GM18505 (cell line): ENCODE results near the gene KLK8.

Experiments
- ATAC-seq: cut with Tn5 transposase; IDR thresholded peaks from one replicate; pipeline ENCODE4 v1.9.1; 2021; ENCODE audit not compliant: unreplicated experiment
- POLR2A ChIP-seq: IDR thresholded peaks from 4 replicates; pipeline ENCODE4 v1.6.1; 2011; ENCODE audit warnings: borderline replicate concordance; ENCODE audit not compliant: insufficient read depth, insufficient read length; ENCODE audit errors: extremely low read depth

The KLK8 gene

GRCh38 chr19:51001515-51001914 is at the start of gene KLK8:
KLK8 (minus strand) TSS chr19:51001604; CDS start chr19:51001167, 437 bp downstream.
- no peak for TF ChIP-seq POLR2A
- ATAC-seq, result no peak

DNA sequence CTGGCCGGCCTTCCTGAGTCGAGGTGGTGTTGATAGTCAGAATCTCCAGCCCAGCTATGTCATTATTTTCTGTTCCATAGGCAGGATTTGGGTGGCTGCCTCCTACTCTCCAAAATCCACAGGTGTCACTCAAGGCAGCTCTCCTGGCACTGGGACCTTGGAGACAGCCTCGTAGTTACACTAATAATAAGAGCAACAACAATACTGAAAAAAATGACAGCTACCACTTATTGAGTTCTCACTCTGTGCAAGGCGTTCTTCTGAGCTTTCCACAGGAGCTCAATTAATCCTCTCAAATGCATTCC is 45.6 kb upstream of the KLK8 start:
- no peak for ATAC-seq
- TF ChIP-seq POLR2A, result no peak

DNA sequence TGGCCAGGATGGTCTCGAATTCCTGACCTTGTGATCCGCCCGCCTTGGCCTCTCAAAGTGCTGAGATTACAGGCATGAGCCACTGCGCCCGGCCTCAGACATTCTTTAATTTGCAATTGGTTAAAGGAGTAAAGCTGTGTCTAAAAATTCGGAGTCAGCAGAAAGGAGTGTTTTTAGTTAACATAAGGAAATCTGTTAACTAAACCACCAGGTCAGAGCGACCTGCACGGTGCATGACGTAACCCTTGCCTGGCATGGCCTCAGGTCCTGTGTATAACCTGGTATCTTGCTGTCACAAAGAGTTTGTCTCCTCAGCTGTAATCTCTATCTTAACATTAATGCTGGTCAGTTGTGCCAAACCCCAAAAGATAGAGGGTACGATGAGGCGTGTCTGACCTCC is 42.9 kb upstream of the KLK8 start:
- TF ChIP-seq POLR2A, result no peak
- ATAC-seq, result no peak

DNA sequence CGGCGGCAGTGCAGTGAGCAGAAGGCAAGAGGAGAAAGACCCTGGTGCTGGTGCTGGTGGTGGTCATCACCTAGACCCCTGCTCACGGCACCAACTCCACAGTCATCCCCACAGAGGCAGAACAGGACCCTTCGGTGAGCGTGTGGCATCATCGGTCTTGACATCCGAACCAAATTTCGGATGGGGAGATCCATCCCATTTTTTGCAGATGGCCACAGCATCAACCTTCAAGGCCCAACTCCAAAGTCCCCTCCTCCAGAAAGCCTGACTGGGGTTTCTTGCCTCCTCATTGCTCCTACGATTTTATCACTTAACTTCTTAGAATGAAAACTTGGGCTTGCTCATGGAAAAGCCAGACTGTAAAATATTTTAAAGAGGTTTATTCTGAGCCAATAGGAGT is 42.1 kb upstream of the KLK8 start:
- ATAC-seq, result no peak
- TF ChIP-seq POLR2A, result no peak

DNA sequence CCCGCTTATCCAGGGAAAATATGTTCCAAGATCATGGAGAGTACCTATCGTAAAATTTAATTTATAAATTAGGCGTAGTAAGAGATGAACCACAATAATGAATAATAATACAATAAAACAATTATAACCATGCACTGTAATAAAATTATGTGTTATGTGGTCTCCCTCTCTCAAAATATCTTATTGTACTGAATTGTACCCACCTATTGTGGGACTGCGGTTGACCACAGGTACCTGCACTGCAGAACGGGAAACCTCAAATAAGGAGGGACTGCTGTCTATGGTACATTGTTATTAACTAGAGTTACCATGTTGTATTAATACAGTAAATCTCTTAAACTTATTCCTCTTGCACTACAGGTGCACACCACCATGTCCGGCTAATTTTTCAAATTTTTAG is 38.7 kb upstream of the KLK8 start:
- ATAC-seq, result no peak
- no peak for TF ChIP-seq POLR2A

DNA sequence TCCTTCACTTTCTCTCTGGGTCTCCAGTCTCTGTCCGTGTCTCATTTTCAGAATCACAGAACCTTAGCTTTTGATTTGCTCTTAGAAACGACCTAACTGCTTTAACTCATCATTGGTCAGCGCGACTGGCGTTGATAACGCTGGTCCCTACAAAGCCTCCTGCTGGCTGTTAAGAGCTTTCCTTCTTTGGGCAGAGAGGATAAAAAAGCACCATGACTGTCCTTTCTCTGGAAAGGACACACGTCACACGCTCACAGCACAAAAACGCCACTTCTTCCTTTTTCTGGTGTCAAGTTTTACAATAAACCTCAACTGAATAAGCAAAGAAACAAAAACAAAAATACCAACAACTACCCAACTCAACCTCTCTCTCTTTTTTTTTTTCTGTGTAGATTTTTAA is 35.1 kb upstream of the KLK8 start:
- ATAC-seq, result no peak
- no peak for TF ChIP-seq POLR2A

GRCh38 chr19:51034704-51035103 is 33.3 kb upstream of the KLK8 start, which contains the start of gene KLK12:
KLK12 (minus strand) TSS chr19:51035002; CDS start chr19:51034621, 381 bp downstream.
- ATAC-seq, result no peak
- no peak for TF ChIP-seq POLR2A

- TF ChIP-seq POLR2A, result no peak
- no peak for ATAC-seq
Observed at GRCh38 chr19:51031880-51032225, 30.4 kb upstream of the KLK8 start.

DNA sequence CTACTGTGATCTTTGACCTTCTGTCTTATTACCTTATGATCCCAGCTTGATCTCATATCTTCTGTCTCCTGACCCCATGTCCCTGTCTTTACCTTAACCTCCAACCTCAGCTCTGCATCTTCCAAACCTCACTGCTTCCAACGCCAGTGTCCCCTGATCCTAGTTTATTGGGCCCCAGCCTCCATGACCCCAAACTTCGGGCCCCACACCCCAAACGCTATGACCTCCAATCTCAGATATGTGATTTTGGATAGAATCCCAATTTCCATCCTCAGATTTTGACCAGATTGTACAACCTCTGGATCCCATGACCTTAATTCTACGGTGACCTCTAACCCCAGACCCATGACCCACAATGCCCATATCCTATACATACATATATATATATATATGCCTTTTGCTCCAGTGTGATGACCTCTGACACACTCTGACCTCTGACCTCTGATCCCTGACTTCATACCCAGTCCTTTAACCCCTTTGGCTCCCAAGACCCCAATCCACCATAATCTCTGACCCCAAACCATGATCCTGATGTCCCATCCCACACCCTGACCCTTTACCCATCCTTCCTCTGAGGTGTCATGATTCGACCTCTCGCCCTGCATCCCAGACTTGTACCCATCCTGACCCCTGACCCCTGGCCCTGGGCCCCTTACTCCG is 29.9 kb upstream of the KLK8 start:
- TF ChIP-seq POLR2A, result no peak
- no peak for ATAC-seq

GRCh38 chr19:51030631-51031030 is 29.2 kb upstream of the KLK8 start:
- no peak for TF ChIP-seq POLR2A
- ATAC-seq, result no peak

- ATAC-seq, result no peak
- TF ChIP-seq POLR2A, result no peak
Observed at GRCh38 chr19:51029718-51030117, 28.3 kb upstream of the KLK8 start.

GRCh38 chr19:51027873-51028272 is 26.5 kb upstream of the KLK8 start:
- no peak for TF ChIP-seq POLR2A
- ATAC-seq, result no peak

DNA sequence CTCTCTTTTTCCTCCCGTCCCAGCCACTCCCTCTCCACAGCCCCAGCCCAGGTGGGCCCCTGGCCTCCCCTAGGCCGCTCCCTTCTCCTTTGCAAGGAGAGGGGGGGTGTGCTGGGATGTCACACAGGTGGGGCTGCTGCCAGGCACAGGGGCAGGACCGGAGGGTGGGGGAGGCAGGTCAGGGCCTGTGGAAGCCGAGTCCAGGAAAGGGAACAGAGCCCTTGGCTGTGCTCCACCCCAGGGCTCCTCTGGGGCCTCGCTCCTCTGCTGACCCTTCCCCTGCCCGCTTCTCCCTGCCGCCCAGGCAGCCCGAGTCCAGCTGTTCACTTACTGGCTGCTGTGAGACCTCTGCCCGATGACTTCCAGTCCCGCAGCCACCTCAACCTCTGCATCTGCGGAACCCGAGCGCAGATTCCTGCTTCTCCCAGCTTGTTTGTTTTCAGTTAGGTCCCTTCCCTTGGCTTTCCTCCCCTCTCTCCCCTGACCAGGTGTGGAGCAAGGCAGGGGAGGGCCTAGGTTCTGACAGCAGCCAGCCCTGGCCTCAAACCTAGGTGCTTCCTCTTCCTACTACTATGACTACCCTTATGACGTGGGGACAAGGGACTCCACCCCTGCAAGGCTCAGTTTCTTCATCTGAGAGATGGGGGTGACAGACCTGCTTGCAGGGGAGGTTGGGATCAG is 25.9 kb upstream of the KLK8 start:
- TF ChIP-seq POLR2A, result no peak
- no peak for ATAC-seq

- TF ChIP-seq POLR2A, result no peak
- no peak for ATAC-seq
Observed at GRCh38 chr19:51026554-51026831, 25.1 kb upstream of the KLK8 start, which contains the start of gene KLK11. KLK11 (minus strand) TSS chr19:51026616; CDS start chr19:51025631, 985 bp downstream.
